Parathyroid adenoma (tissue), 2 donors: Measurements from ENCODE around the gene SEMA6C.
A peak's percentile ranks its signal among the peaks of the same experiment; 100 is the strongest.

ENCODE experiments used
- H2AFZ ChIP-seq: fragments of 300-600 bp; sonication (generic); one replicate; pipeline ENCODE4 v1.7.0; 2017; ENCODE audit warnings: antibody characterized with exemption, mild to moderate bottlenecking
- H3K27ac ChIP-seq: fragments of 300-600 bp; sonication (generic); one replicate; pipeline ENCODE4 v1.7.0; 2017
- H3K27me3 ChIP-seq: fragments of 300-600 bp; sonication (generic); one replicate; pipeline ENCODE4 v1.7.0; 2017; ENCODE audit warnings: low read length; ENCODE audit not compliant: control insufficient read depth, insufficient read depth
- H3K36me3 ChIP-seq: fragments of 300-600 bp; sonication (generic); one replicate; pipeline ENCODE4 v1.7.0; 2017; ENCODE audit warnings: low read length; ENCODE audit not compliant: control insufficient read depth, insufficient read depth
- H3K4me1 ChIP-seq: fragments of 300-600 bp; sonication (generic); one replicate; pipeline ENCODE4 v1.7.0; 2017; ENCODE audit warnings: control low read depth
- H3K4me2 ChIP-seq: fragments of 300-600 bp; sonication (generic); one replicate; pipeline ENCODE4 v1.7.0; 2017; ENCODE audit warnings: low read length
- H3K4me3 ChIP-seq: fragments of 300-600 bp; sonication (generic); one replicate; pipeline ENCODE4 v1.7.0; 2017; ENCODE audit warnings: low read depth, low read length
- H3K79me2 ChIP-seq: fragments of 300-600 bp; sonication (generic); one replicate; pipeline ENCODE4 v1.7.0; 2017; ENCODE audit warnings: control low read depth
- H3K9ac ChIP-seq: fragments of 300-600 bp; sonication (generic); one replicate; pipeline ENCODE4 v1.7.0; 2017; ENCODE audit warnings: mild to moderate bottlenecking
- H3K9me3 ChIP-seq: fragments of 300-600 bp; sonication (generic); one replicate; pipeline ENCODE4 v1.7.0; 2017; ENCODE audit warnings: low read length; ENCODE audit not compliant: control insufficient read depth
- TF ChIP-seq, protein P1 (sequence below): fragments of 300-600 bp; sonication (generic); IDR thresholded peaks from one replicate; pipeline ENCODE4 v1.7.0; 2017; ENCODE audit warnings: antibody characterized with exemption, mild to moderate bottlenecking
- donor health status: primary hyperparathyroidism.

The SEMA6C gene

DNA sequence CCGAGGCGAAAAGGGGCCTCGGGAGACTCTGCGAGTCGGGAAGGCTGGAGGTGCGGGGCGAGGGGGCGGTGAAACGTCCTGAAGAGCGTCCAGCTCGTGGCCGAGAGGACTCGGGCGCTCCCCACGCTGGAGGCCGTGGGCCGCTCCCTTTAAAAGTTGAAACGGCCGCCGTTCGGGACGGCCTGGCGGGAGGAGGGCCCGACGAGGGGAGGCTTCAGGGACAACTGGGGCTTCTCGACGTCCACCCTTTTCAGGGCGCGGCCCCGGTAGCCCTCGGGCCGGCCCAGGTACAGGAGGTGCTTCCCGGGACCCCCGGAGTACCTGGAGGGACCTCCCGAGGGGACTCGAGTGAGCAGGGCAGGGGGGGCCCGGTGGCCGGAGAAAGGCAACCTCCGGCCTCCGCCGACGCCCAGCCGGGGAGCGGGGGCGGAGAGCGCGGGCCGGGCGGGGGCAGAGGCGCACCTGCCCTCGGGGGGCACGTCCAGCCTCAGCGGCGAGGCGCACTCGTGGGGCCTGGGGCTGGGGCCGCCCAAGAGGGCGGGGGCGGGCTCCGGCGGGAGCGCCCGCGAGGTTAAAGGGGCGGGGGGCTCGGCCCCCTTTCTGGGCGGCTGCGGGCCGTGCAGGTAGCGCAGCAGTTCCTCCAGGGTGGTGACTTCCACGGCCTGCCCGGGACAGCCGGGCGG lies 14.0 kb downstream of the SEMA6C start:
- H3K4me3 ChIP-seq, result no peak overlapping the region
- H2AFZ ChIP-seq, result no peak overlapping the region
- H3K79me2 ChIP-seq, result no peaks in the 10 kb centered on the region
- H3K27ac ChIP-seq, result no peak overlapping the region
- TF ChIP-seq, protein P1, sequence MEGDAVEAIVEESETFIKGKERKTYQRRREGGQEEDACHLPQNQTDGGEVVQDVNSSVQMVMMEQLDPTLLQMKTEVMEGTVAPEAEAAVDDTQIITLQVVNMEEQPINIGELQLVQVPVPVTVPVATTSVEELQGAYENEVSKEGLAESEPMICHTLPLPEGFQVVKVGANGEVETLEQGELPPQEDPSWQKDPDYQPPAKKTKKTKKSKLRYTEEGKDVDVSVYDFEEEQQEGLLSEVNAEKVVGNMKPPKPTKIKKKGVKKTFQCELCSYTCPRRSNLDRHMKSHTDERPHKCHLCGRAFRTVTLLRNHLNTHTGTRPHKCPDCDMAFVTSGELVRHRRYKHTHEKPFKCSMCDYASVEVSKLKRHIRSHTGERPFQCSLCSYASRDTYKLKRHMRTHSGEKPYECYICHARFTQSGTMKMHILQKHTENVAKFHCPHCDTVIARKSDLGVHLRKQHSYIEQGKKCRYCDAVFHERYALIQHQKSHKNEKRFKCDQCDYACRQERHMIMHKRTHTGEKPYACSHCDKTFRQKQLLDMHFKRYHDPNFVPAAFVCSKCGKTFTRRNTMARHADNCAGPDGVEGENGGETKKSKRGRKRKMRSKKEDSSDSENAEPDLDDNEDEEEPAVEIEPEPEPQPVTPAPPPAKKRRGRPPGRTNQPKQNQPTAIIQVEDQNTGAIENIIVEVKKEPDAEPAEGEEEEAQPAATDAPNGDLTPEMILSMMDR, result no peak
- H3K9me3 ChIP-seq, result no peaks in the 10 kb centered on the region
- H3K4me2 ChIP-seq, result no peak overlapping the region
- H3K4me1 ChIP-seq, result no peaks in the 10 kb centered on the region
- H3K27me3 ChIP-seq, result no peaks in the 10 kb centered on the region
- H3K36me3 ChIP-seq, result no peaks in the 10 kb centered on the region
- no peak overlapping the region for H3K9ac ChIP-seq

DNA sequence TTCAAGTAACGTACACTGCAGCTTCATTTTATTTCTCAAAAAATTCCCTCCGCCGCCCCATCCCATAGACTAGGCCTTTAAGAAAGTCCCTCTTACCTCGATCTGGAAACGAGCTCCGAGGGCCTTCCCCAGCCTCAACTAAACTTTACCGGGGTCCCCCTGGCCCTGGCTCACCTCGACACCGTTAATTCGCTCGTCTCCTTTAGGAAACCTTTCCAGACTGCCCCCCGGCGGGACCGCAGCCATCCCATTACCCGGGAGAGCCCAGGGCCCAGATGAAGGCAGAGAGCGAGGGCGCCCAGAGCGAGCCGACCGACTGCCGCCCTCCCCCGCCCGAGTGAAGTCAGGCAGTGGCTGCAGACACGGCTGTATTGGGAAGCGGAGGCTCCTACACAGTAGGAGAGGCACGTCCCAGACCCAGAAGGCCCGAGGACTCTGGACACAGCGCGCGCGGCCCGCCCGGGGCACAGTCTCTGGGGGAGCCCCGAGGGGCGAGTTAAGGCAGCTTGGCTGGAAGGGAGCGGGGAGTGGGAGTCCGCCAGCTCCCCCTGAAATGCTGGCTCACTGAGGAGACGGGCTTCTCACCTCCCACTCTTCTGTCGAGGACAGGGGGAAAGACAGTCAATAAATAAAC lies 14.6 kb downstream of the SEMA6C start:
- H3K4me3 ChIP-seq, result peak overlapping the region; percentile 14
- H3K9ac ChIP-seq, result no peak overlapping the region

GRCh38 chr1:151130987-151131586 lies 15.3 kb downstream of the SEMA6C start:
- no peaks in the 10 kb centered on the region for H3K36me3 ChIP-seq
- peak overlapping the region; percentile 49 for H3K4me2 ChIP-seq
- no peaks in the 10 kb centered on the region for H3K79me2 ChIP-seq
- no peak overlapping the region for H3K9ac ChIP-seq
- H2AFZ ChIP-seq, result no peak overlapping the region
- no peaks in the 10 kb centered on the region for H3K4me1 ChIP-seq
- H3K27ac ChIP-seq, result no peak overlapping the region
- H3K27me3 ChIP-seq, result no peaks in the 10 kb centered on the region
- no peaks in the 10 kb centered on the region for H3K9me3 ChIP-seq
- peak overlapping the region; percentile 14 for H3K4me3 ChIP-seq
- TF ChIP-seq, protein P1, result no peak

More for the DNA sequence above, 14.6 kb downstream of the SEMA6C start:
- Histone ChIP-seq H3K27ac (no peak overlapping the region), H3K9me3 (no peaks in the 10 kb centered on the region), H3K4me1 (no peaks in the 10 kb centered on the region), H3K4me2 (no peak overlapping the region), H2AFZ (no peak overlapping the region), H3K36me3 (no peaks in the 10 kb centered on the region), H3K27me3 (no peaks in the 10 kb centered on the region), H3K79me2 (no peaks in the 10 kb centered on the region)
- TF ChIP-seq, protein P1, result no peak

DNA sequence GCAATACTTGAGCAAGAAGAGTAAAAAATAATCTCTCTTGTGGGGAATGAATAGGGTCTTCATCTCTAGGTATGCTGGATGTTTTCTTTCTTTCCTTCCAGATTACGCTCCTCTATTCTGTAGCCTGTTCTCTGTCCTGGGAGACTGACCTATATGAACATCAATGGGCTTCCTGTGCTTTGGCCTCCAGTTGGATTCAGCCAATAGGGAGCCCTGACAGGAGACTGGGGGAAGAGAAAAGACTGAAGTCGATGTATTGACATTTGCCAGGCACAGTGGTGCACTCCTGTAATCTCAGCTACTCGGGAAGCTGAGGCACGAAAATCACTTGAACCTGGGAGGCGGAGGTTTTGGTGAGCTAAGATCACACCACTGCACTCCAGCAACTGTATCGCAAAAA lies 17.6 kb downstream of the SEMA6C start:
- Histone ChIP-seq H3K27me3 (no peaks in the 10 kb centered on the region), H3K4me2 (no peak overlapping the region), H3K4me3 (no peak overlapping the region), H3K27ac (no peak overlapping the region), H3K36me3 (no peaks in the 10 kb centered on the region), H2AFZ (no peak overlapping the region), H3K79me2 (no peaks in the 10 kb centered on the region), H3K9me3 (no peaks in the 10 kb centered on the region), H3K9ac (no peak overlapping the region), H3K4me1 (no peaks in the 10 kb centered on the region)
- TF ChIP-seq, protein P1, result no peak
